ENCODE data around the gene IFNK.
"Not testable (repeated sequence)": the region's sequence is repeated elsewhere in the genome, so short reads cannot be mapped to it uniquely, and the experiment has no call there.

IFNK gene

GRCh38 chr9:27524236-27524635 lies at the start of gene IFNK:
IFNK (plus strand) TSS chr9:27524290; CDS start chr9:27524337, 47 bp downstream.
- no peak for DNase-seq

DNA sequence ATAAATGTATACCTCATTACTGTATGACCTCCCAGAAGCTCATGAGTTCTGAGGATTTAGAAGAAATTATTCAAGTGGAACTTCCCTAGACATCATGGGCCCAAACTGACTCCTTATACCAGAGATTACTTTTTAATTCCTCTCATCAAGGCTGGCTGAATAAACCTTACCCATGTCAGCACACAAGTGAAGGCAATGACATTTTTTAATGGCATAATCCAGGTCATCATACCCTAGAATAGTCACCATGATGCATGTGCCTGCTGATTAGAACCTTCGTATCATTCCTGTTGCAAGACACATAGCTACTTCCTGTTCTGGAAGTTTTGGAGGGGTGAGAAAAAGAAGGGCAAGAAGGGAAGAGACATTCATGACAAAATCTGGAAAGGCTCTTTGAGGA lies 49.8 kb upstream of the IFNK start:
- no peak for DNase-seq

DNA sequence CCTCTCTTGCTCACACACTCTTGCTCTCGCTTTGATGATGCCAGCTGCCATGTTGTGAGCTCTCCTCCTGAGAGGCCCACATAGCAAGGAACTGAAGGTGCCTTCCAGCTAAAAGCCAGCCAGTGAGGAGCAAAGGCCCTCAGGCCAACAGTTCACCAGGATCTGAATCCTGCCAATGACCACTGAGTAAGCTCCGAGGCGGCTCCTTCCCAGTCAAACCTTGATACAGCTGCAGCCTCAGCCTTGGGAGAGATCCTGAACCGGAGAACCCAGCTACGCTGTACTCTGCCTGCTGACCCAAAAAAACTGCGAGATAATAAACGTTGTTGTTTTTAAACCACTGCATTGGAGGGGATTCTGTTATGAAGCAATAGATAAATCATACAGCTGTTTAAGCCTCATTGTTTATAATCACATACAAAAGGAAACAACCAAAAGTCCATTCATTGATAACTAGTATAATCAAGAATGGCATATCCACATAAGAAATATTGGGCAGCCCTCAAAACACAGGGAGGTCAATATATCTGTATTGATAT lies 49.0 kb upstream of the IFNK start:
- no peak for DNase-seq

DNA sequence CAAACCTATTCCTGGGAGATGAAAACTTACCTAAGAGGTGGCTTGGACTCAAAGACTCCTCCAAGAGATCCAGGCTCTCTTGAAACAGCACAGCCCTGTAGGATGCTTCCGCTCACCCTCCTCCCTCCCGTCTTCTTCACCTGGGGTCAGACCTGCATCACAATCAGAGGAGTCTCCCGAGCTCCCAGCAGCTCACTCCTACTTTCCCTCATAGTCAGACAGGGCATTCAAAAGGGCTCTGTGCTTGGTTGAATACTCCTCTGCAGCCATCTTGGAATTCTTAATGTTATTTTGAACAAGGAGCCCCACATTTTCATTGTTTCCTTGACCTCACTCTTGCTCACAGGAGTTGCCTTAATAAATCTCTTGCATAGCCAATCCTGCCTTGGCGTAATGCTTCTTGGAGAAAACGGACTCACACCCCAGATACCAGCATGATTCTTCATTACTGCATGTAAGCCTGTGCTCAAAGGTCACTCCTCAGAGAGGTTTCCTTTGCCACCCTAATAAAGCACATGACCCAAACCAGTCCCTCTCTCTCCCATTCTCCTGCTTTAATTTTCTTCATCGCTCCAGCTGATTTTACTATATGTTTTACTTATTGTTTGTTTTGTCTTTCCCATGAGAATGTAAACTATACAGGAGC lies 47.1 kb upstream of the IFNK start:
- no peak for DNase-seq

- DNase-seq, result no peak
Observed at GRCh38 chr9:27478322-27478721, 45.8 kb upstream of the IFNK start.

- DNase-seq, result no peak
Observed at GRCh38 chr9:27482709-27483108, 41.4 kb upstream of the IFNK start.

DNA sequence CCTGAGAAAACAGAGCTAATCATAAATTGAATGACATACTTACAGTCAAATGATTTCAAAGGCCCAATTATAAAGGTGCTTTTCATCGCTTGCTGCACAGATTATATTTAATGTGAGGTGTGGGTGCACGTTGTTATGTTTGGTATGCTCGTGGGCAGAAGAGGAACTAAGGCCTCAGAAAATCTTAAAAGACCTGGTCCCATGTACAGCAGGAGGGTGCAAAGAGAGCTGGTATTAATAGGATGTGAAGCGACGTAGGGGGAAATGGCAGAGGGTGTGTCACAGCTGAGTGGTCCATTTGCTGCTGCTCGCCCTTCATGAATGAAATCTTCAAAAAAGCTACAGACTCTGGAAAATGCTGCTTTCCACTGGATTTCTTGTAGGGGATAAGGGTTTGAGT lies 40.5 kb upstream of the IFNK start:
- DNase-seq, result no peak

- no peak for DNase-seq
Observed at GRCh38 chr9:27485158-27485557, 38.9 kb upstream of the IFNK start.

DNA sequence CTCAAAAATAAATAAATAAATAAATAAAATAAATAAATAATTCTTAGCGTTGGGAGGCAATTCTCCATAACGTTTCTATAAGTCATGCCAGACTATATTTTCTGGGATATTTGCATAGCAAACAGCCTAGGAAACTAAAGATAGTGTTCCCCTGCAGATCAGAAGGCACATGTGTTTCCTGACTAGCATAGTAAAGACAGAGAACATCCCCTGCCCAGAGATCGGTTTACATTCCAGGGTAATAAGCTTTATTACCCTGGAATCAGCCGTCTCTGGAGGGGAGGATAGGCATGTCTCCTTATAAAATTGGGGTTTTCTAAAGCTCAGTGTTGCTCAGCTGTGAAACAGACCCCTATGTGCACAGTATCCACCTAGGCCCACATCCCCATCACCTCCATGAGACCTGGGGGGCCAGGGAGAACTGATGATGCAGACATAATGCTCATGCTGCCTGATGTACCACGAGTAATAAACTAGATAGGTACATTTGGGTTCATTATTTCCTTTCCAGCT lies 36.9 kb upstream of the IFNK start:
- DNase-seq, result no peak

DNA sequence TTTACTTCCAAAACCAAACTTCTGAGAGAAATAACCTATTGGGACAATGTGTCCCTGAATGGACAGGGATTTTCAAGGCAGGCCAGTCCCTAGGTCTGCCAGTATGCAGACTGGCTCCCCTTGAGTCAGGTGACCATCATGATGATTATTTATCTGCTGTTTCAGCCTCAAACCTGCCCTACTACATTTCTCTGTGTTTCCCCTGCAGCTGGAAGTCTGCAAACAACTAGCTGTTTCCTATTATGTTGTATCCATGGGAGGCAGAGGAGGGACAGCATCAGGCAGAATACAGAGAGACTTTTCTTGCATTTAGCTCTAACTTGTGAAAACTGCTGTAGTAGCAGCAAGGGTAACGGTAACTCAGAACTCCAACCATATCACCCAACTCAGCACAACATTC lies 36.2 kb upstream of the IFNK start:
- DNase-seq, result no peak

GRCh38 chr9:27489087-27489876 lies 34.8 kb upstream of the IFNK start:
- DNase-seq, result no peak

- no peak for DNase-seq
Observed at GRCh38 chr9:27491154-27491553, 32.9 kb upstream of the IFNK start.

DNA sequence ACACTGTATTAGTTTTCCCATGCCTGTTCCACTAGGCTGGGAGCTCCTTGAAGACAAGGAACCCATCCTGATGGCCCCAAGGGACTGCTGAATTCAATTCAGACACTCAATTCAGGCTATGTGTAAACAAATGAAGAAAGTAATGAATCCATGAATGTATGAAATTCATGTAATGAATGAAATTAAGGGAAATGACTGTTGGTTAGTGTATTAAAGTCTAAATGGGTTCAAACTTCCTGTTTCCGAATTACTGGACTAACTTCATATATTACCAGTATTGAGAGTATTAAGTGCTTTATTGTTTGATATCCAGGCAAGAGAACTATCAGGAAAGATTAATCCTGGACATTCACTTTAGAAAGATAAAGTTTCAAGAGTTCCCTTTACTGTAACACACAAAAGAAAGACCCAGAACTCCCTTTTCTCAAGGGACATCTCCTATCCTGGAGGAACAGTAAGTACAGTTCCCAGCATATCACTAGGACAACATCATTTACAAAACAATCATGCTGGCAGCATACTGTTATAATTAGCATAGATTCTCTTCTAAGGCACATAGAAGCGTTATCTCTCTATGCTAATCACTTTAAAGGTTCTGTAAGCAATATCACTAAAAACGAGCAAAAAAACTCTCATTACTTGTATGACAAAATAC lies 28.5 kb upstream of the IFNK start:
- no peak for DNase-seq

- DNase-seq, result no peak
Observed at GRCh38 chr9:27496135-27496504, 28.0 kb upstream of the IFNK start.

- no peak for DNase-seq
Observed at GRCh38 chr9:27497883-27498417, 26.1 kb upstream of the IFNK start.

GRCh38 chr9:27499451-27499850 lies 24.6 kb upstream of the IFNK start:
- DNase-seq, result no peak

- DNase-seq, result not testable (repeated sequence)
Observed at GRCh38 chr9:27500902-27501301, 23.2 kb upstream of the IFNK start.

- no peak for DNase-seq
Observed at GRCh38 chr9:27503623-27504022, 20.5 kb upstream of the IFNK start.

- DNase-seq, result no peak
Observed at GRCh38 chr9:27504259-27504658, 19.8 kb upstream of the IFNK start.

- no peak for DNase-seq
Observed at GRCh38 chr9:27505744-27506161, 18.3 kb upstream of the IFNK start.

DNA sequence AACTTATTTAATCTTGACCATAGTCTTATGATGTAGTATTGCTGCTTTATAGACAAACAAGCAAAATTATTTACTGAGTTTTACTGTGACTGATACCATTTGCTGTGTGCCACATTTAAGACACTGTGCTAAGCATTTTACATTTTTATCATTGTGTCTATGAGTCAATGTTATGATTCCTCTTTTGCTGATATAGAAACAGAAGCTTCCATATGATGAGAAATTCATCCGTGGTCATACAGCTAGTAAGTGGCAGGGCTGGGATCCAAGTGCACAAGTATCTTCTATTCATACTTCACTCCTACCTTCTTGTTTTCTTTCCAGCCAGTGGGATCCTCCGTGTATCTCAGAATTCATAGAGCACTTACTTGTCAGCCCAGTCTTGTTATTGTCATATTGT lies 17.1 kb upstream of the IFNK start:
- DNase-seq, result no peak

DNA sequence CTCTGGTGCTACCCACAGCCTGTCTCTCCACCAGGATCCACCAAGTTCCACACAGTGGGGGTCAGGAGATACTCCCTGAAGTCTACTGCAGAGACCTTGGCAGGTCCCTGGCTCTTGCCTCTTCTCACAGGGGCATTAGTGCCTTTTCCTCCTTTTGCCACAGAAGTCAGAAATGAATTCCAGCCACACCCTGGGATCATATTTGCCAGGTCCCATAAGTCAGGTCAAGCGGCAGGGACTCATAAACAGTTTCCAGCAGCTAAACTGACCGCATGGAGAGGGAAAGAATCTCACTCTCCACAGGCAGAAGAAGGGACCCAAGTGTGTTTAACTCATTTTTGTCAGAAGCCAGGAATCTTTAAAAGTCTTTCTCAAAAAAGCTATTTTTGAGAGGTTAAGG lies 13.3 kb upstream of the IFNK start:
- DNase-seq, result no peak

DNA sequence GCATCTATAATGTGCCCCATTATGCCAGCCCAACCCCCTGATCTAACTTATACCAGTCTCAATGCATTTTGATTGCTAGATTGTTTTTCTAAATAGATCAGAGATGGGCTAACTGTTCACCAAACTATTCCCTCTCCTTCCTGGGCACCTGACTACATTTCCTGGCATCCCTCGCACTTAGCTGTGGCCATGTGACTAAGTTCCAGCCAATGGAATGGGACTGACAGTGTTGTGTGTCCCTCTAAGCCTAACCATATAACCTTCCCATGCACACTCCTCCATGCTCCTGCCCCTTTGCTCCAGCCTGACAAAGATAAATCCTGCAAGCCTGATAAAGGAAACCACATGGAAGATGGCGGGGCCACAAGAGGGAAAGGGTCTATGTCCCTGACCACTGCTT lies 12.3 kb upstream of the IFNK start:
- no peak for DNase-seq
